Hematopoietic multipotent progenitor cell treated with erythropoietin and hydrocortisone succinate and interleukin-3 and kit ligand, for 15 days (in vitro differentiated cells): ENCODE data around the gene DGLUCY.
"Not testable (repeated sequence)": the region's sequence is repeated elsewhere in the genome, so short reads cannot be mapped to it uniquely, and the experiment has no call there.

ENCODE experiments used
- DNase-seq: peaks from one replicate; pipeline ENCODE4 v3.0.0-alpha.2; 2015; ENCODE audit warnings: low spot score

The DGLUCY gene

DNA sequence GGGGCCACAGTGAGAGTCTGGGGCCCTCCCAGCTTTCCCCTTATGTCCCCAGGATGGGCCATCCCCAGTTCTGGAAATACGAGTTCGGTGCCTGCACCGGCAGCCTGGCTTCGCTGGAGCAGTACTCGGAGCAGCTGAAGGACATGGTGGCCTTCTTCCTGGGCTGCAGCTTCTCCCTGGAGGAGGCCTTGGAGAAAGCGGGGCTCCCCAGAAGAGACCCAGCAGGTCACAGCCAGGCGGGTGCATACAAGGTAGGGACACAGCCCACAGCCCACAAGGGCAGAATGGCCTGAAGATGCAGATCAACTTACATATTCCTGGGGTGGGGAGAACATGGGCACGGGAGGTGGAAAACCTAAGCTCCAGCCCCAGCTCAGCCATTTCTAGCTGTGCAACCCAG lies 56.1 kb downstream of the DGLUCY start:
- DNase-seq = no peak

DNA sequence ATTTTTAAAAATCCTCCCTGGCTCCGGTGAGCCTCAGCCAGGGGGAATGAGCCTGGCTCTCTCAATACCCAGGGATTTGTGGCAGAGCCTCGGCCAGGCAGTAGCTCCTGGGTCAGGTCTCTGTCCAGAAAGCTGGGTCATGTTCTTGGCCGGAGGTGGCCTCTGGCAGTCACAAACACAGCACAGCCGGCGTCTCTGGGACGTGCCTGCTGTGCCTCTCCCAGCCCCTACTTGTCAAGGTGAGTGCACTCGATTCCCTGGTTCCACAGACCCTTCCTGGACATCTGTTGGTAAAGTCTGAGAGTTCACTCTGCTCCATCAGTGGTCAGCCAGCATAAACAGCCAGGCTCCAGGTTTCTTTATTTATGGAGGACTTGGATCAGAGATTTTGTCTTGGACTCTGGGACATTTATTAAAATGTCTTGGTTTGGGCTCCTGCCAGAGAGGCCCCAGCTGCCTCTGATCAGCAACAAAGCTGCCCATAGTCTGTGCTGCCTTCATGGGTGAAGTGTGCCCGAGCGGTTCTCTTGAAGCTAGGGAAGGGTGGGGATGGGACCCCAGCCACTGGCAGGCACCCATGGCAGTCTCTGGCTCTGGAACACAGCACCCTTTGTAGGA lies 56.7 kb downstream of the DGLUCY start:
- DNase-seq = no peak

DNA sequence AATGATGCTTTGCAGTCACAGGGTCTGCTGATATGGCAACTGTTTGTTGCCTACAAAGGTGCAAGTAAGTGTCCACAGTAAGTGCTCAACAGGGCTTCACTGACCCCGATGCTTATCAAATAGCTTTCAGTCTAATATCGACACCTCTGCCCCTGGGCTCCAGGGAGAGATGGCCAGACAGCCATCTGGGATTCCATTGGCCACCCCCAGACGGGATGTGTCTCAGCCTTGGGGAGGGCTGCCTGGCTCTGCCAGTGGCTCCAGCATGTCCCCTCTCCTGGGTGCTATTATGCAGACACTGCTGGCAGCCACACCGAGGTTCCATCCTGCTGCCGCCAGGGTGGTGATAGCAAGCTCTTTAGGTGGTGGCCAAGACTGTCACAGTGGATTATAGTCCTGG lies 57.4 kb downstream of the DGLUCY start:
- DNase-seq = no peak

DNA sequence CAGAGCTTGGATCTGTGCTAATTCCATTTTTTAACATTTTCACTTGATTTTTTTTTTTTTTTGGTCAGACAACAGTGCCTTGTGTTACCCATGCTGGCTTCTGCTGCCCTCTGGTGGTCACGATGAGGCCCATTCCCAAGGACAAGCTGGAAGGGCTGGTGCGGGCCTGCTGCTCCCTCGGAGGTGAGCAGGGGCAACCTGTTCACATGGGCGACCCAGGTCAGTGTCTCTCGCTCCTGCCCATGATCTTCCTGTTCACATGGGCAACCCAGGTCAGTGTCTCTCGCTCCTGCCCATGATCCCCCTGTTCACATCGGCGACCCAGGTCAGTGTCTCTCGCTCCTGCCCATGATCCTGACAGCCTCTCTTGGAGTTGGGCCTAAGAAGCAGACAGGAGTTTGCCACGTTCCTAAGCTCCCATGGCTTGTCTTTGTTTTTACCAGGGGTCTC lies 59.4 kb downstream of the DGLUCY start:
- peak; percentile 75 for DNase-seq

DNA sequence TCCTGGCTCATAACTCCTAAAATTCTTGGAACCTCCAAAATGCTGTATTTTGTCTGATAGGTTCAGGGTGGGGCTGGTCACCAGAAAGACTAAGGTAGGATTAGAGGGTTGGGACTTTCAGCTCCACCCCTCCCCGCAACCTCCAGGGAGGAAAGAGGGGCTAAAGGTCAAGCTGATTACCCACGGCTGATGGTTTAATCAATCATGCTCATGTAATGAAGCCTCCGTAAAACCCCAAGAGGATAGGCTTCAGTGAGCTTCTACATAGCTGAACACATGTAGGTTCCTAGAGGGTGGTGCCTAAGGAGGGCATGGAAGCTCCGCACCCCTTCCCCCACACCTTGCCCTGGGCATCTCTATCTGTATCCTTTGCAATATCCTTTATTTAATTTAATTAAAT lies 60.0 kb downstream of the DGLUCY start:
- no peak for DNase-seq

DNA sequence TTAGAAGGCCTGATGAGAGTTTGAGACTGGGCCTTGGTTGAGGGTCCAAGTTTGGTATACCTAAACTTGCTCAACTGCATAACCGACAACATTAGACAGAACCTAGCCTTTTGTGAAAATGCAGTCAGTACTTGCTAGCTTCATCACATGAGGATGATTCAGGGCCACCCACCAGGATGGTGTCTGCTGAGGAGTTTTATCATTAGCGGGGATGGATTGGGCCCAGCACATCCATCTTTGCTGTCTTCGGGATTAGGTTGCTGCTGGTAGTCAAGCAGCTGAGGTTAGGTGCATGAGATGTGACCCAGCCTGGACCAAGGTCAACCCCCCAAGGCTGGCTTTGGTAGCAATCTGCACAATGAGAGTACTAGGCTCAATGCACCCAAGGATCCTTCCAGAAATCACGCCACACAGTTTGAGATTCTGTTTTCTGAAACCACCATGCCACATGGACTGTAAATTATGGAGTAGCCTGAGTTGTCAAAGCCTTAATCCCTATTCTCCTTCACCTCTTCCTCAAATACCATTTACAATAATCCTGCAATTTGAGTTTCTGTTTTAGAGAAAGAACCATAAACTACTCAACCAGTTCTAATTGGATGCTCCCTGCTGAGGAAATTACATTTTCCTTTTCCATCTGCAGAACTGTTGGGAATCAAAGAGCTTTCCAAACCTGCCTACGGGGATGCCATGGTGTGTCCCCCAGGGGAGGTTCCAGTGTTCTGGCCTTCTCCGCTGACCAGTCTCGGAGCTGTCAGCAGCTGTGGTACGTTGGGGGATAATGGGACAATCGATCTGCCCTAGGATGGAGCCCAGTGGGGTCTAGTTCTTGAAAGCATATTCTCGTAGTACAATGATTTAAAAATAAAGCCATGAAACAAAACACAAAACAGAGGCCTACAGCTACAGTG lies 61.7 kb downstream of the DGLUCY start:
- DNase-seq = no peak

DNA sequence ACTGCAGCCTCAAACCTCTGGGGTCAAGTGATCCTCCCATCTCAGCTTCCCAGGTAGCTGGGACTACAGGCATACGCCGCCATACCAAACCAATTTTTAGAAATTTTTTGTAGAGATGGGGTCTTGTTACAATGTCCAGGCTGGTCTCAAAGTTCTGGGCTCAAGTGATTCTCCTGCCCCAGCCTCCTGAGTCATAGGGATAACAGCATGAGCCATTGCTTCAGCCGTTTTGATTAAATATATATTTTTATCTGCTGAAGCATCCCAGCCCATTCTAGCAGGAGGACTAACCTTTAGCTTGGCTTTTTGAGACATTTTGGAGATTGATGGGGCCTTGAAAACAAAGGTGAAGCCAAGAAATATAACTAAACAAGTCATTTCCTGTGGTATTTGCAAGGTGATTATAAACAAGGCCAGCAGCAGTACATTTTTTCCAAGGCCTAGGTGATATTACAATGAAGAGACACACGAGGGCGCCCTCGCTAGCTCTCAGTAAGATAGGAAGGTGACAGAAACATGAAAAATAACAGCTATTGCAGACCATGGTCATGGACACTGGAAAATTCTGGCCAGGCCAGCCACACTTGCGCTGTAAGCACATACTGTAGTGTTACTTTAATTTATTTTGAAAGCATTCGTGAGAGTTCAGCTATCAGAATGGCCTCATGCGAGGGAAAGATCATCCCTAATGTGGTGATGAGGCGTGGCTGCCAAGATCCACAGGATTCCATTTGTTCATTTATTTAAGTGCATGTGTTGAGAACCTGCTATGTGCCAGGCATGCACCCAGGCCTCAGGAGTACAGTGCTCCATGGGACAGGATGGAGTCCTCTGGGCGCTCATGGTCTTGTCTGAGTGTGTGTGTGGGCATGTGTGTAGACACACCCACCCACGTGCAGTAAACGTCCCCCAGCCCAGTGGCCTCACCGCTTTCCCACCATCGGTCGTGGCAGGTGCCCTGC lies 63.5 kb downstream of the DGLUCY start:
- DNase-seq = peak; percentile 70

DNA sequence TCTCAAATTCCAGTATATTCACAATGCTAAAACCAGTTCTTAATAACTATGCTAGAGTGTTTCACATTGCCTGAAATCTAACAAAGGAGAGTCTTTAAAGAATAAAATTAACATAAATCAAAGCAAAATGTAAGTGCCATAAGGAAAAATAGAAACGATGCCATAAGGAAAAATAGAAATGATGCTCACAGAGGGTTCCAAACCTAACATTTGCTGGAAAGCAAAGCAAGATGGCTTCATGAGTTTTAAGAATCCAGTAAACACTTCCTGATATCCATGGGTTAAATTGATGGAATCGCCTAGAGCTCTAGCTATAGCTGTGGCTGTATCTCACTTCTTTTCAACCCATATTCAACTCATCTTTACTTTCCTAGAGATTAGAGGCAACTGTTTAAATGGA lies 66.7 kb downstream of the DGLUCY start:
- no peak for DNase-seq

DNA sequence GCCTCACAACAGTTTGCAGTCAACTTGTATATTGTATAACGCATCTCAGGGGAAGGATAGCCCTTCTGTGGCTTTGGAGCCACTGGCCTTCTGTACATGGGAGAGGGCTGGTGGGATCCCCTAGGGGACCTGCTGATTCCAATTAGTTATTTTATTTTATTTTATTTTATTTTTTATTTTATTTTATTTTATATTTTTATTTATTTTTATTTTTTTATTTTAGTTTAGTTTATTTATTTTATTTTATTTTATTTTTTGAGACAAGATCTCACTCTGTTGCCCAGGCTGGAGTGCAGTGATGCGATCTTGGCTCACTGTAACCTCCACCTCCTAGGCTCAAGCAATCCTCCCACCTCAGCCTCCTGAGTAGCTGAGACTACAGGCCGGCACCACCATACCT lies 68.9 kb downstream of the DGLUCY start:
- DNase-seq = not testable (repeated sequence)

DNA sequence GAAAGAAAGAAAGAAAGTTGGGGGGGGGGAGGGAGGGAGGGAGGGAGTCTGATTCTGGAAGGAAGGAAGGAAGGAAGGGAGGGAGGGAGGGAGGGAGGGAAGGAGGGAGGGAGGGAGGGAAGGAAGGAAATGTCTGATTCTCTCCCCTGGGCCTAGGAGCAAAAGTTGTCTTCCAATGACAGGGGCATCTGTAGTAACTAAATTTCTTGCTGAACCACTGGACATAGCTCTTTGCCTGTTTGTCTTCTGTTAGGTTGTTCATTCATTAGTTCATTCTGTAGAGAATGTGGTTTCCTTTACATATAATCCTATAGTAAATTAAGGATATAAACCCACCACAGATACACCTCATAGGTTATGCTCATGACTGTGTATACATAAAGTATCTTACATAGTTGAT lies 70.7 kb downstream of the DGLUCY start:
- DNase-seq = no peak

DNA sequence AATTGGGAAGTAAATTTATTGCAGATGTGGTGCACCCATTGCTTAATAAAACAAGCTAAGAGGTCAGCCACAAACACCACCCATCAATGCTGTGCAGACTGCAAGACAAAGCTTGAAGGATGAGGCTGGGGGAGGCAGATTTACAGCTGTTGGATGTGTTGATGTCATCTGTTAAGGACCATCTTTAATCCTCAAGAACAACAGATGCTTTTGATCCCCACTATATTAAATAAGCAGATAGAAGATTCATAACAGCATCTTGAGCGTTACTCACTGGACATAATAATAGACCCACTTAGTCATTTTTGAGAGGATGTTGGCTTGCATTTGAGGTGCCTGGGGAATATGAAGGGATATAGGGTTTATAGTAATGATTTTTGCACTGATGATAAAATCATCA lies 71.8 kb downstream of the DGLUCY start:
- DNase-seq = no peak

DNA sequence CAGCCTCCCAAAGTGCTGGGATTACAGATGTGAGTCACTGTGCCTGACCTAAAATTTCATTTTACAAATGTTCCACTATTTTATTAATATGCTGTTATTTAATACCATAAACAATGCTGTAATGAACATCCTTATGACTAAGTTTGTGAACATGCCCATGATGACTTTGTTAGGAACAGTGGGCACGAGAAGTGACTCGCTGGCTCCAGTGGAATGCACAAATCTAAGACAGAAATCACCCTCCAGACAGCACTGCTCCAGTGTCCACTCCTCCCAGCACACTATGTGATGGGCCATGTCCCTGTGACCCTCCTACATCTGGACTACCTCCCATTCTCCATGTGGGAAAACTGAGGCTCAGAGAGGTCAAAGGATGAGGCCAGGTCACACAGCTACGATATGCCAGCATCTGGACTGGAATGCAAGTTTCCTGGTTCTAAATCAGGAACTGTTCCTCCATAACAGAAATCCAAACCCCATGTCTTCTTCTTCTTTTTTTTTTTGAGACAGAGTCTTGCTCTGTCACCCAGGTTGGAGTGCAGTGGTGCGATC lies 72.7 kb downstream of the DGLUCY start:
- no peak for DNase-seq

DNA sequence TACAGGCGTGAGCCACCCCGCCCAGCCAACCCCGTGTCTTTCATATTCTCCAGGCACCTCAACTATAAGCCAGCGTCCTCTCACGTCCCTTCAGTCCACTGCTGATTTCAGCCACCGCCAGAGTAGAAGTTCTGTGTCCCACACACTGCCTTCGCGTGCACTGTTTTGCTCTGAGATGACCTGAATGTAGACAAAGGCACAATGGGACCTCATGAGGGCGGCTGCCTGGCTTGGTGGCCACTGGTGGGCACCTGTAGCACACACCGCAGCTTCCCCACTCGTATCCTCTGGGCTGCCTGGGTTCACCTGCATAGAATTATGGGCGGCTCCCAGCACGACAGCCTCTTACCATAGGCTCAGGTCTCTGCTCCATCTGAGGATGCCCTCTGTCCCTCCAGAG lies 73.4 kb downstream of the DGLUCY start:
- no peak for DNase-seq

DNA sequence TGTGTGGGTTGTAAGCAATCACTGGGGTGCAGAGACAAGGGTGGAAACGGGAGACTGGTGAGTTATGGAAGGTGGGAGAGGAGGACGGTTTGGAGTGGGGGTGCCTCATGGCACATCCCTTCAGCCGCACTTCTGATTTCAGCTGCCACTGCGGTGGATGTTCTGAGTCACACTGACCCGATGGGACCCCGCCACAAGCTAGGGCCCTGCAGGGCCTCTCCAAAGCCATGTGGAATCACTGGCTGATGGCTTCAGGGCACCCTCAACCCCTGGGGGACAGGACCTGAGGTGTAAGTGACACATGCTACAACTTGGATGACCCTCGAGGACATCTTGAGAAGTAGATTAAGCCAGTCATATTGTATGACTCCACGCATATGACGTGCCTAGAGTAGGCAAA lies 77.0 kb downstream of the DGLUCY start:
- no peak for DNase-seq

DNA sequence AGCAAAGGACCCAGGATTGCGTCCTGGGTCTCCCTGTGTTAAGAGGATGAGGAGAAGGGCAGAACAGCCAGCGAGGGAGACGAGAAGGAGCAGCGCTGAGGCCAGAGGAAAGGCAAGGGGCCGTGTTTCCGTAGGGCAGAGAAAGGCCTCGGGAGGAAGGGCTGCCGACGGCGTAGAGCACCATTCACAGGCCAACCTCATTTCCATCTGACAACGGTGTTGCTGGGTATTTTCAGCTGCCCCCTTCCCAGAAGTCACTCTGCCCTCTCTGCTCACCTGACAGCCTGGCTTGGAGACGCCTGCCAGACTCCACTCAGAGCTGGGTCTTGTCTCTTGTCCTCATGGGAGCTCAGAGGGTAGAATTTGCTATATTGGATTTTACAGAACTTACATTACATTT lies 79.2 kb downstream of the DGLUCY start:
- DNase-seq = no peak

DNA sequence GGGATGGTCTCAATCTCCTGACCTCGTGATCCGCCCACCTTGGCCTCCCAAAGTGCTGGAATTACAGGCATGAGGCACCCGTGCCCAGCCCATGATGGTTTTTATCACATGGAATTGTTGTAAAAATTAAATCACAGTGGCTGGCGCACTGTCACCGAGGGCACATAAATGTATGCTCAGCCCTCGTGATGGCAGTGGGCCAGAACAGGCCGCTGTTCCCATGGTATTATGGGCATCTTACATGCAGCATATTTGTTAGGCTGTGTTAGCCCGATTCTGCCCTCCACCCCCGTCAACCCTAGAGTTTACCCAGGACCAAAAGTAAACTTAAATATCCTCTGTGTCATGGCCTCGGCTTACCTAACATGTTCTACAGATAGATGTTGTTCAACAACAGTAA lies 82.0 kb downstream of the DGLUCY start:
- DNase-seq = no peak

DNA sequence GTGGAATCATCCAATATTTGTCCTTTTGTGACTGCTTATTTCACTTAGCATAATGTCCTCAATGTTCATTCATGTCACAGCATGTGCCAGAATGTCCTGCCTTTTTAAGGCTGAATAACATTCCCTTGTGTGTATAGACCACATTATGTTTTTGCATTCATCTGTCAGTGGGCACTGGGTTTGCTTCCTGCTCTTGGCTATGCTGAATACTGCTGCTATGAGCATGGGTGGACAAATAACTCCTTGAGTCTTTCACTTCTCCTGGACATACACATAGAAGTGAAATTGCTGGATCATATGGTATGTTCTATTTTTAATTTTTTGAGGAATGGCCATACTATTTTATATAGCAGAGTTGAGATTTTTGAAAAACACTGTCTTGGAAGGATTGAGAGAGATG lies 83.8 kb downstream of the DGLUCY start:
- DNase-seq = no peak

DNA sequence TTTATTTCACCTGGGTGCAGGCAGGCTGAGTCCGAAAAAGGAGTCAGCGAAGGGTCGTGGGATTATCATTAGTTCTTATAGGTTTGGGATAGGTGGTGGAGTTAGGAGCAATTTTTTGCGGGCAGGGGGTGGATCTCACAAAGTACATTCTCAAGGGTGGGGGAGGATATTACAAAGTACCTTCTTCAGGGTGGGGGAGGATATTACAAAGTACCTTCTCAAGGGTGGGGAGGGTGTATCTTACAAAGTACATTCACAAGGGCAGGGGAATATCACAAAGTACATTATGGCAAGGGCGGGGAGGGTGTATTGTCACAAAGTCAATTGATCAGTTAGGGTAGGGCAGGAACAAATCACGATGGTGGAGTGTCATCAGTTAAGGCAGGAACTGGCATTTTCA lies 86.9 kb downstream of the DGLUCY start:
- DNase-seq = not testable (repeated sequence)

DNA sequence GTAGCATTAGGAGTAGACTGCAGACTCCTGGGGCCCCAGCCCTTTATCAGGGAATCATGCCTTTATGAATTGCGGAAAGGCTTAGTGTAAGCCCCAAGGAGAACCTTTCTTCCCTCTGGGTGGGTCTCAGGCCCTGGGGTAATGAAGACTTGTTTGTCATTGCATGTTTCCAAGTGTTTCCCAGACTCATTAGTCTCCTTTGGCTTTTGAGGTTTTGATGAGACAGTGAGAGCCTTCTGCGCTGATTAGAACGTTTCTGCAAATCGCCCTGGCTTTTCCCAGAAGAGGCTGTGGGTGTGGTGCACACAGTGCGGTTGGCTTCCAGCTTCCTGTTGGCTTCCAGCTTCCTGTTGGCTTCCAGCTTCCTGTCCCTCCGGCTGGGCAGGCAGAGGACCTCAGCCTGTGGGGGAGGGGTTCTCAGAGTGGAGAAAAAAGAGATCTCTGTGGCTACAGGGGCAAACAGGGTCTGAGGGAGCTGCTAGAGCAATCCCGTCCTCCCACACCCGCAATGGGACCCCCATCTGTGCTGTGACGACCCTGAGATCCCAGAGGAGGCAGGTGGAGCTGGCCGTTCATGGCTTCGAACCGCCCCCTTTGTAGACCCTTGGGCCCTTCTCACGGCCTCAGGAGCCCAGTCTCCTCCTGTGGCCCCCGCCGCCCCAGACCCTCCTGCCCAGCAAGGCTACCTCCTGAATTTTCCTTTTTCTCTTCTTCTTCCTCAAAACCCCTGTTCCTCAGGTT lies 88.5 kb downstream of the DGLUCY start:
- DNase-seq = peak; percentile 33

DNA sequence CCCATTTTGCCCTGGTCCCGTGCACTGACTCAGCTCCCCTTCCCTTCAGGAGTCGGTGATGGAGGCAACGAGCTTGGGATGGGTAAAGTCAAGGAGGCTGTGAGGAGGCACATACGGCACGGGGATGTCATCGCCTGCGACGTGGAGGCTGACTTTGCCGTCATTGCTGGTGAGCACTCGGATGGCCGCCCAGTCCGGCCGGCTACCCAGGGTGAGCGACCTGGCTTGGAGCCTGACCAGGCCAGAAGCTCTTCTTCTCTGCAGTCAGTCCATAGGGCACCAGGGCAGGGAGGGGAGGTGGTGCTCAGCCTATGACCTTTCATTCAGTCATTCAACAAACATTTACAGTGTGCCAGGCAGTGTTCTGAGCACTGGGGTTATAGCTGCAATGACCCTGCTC lies 90.8 kb downstream of the DGLUCY start:
- no peak for DNase-seq

DNA sequence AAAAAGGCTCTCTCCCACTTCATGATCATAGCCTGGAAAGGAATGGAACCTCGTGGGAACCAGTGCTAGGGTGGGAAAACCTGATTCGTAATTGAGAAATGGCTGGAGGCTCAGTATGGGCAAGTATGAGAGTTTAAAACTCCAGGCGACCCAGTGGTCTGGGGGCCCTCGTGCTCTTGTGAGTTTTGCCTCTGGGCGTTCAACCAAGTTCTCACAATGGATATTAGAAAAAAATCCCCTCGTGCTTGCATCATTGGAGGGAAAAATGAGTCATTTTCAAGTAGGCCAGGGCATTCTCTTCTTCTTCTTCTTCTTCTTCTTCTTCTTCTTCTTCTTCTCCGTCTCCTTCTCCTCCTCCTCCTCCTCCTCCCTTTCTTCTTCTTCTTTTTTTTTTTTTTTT lies 91.6 kb downstream of the DGLUCY start:
- DNase-seq = no peak
